DND-41 (cell line): ENCODE measurements around the gene LINS1.

Experiments used
- EZH2 ChIP-seq: IDR thresholded peaks from 3 replicates; pipeline ENCODE4 v1.6.1; 2012; ENCODE audit warnings: borderline replicate concordance, low read depth, mild to moderate bottlenecking, moderate library complexity, low read length, inconsistent platforms; ENCODE audit not compliant: severe bottlenecking
- TF ChIP-seq, protein P1 (sequence below): IDR thresholded peaks from 2 replicates; pipeline ENCODE4 v1.5.1; 2012; ENCODE audit warnings: borderline replicate concordance, low read length, moderate library complexity, mild to moderate bottlenecking; ENCODE audit not compliant: poor library complexity, severe bottlenecking; ENCODE audit errors: extremely low read depth

DNA sequence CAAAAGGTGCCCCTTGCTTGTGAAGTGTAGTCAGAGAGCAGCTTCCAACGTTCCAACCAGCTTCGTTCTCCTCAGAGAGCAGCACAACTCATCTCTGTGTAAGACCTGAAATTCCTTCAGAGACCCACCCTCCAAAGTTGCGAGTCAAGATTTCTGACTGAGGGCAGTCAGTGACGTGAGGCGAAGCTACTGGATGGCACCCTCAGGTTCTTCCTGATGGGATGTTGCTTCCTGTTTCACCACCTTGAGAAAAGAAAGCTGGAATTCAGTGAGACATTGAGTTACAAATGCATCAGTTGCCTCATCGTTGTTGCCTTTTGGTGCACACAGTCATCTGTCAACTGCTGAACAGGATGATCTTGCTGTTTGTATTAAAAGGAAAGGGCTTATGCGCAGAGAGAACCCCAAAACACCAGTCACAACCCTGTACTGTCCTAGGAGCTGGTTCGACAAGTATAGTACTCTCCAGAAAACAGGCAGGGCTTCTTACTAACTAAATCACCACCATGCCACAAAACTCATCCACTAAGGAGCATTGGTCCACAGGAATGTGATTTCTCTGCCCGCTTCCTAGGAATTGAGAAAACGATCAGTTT is 73.1 kb downstream of the LINS1 start, which contains the start of gene CERS3:
- TF ChIP-seq EZH2, result no peak
- TF ChIP-seq, protein P1, sequence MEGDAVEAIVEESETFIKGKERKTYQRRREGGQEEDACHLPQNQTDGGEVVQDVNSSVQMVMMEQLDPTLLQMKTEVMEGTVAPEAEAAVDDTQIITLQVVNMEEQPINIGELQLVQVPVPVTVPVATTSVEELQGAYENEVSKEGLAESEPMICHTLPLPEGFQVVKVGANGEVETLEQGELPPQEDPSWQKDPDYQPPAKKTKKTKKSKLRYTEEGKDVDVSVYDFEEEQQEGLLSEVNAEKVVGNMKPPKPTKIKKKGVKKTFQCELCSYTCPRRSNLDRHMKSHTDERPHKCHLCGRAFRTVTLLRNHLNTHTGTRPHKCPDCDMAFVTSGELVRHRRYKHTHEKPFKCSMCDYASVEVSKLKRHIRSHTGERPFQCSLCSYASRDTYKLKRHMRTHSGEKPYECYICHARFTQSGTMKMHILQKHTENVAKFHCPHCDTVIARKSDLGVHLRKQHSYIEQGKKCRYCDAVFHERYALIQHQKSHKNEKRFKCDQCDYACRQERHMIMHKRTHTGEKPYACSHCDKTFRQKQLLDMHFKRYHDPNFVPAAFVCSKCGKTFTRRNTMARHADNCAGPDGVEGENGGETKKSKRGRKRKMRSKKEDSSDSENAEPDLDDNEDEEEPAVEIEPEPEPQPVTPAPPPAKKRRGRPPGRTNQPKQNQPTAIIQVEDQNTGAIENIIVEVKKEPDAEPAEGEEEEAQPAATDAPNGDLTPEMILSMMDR, result no peak
